SJCRH30 (cell line): Measurements from ENCODE around the gene UBR7. TPM values are rescaled to one million over a fixed set of nuclear protein-coding genes. Genes with fewer than 3 reads are reported as not detected.
"Not testable (repeated sequence)": the region's sequence is repeated elsewhere in the genome, so short reads cannot be mapped to it uniquely, and the experiment has no call there.

ENCODE experiments used
- DNase-seq, 2 experiments: peaks; one replicate each; pipeline ENCODE4 v3.0.0-alpha.2; 2015 to 2020
- H3K27ac ChIP-seq: fragments of 250-450 bp; sonication (Bioruptor Pico); 2 replicates; pipeline ENCODE4 v1.5.1; 2020; ENCODE audit warnings: mild to moderate bottlenecking, moderate library complexity
- H3K27me3 ChIP-seq: fragments of 250-450 bp; sonication (Bioruptor Pico); 2 replicates; pipeline ENCODE4 v1.5.1; 2020; ENCODE audit warnings: mild to moderate bottlenecking, moderate library complexity
- H3K36me3 ChIP-seq: fragments of 250-450 bp; sonication (Bioruptor Pico); 2 replicates; pipeline ENCODE4 v1.5.1; 2020; ENCODE audit warnings: mild to moderate bottlenecking, moderate library complexity
- H3K4me1 ChIP-seq: fragments of 250-450 bp; sonication (Bioruptor Pico); 2 replicates; pipeline ENCODE4 v1.5.1; 2020; ENCODE audit warnings: mild to moderate bottlenecking, moderate library complexity
- H3K4me3 ChIP-seq: fragments of 250-450 bp; sonication (Bioruptor Pico); 2 replicates; pipeline ENCODE4 v1.5.1; 2020; ENCODE audit warnings: mild to moderate bottlenecking, moderate library complexity
- H3K9me3 ChIP-seq: fragments of 250-450 bp; sonication (Bioruptor Pico); replicated peaks from 2 replicates; pipeline ENCODE4 v1.5.1; 2020; ENCODE audit warnings: mild to moderate bottlenecking, moderate library complexity
- total RNA-seq: library from RNA; depleted of rRNA; stranded (reverse); fragments of >200 nt; shearing (Covaris generic); gene quantifications from 2 replicates; pipeline ENCODE4 v1.2.3, GENCODE V29; 2014

UBR7 gene
- total RNA-seq, 1 experiment from 2014 or later: 53.4 TPM

- no peak overlapping the region for H3K4me3 ChIP-seq
- H3K36me3 ChIP-seq: peaks cover 39% of the 10 kb centered on the region
- H3K9me3 ChIP-seq: no peaks in the 10 kb centered on the region
- no peak overlapping the region for H3K27ac ChIP-seq
- no peaks in the 10 kb centered on the region for H3K4me1 ChIP-seq
- DNase-seq: no peak
- H3K27me3 ChIP-seq: no peaks in the 10 kb centered on the region
Observed at GRCh38 chr14:93220509-93220908, 13.5 kb downstream of the UBR7 start.

DNA sequence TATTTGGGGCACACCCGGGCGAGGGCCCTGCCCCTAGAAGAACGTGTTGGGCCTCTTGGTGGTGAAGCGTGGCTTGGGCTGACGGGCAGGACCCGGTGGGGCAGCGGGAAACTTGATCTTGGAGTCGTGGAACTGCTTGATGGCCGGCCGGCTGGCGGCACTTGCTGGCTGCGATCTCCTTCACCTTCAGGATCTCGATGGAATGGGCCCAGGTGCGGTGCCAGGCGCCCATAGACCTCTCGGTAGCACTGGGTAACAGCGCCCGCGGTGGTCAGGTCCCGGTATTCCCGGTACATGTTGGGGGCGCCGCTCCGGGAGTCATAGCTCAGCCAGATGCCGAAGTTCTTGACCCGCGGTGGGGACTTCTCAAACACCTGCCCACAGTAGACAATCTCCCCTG lies 16.5 kb downstream of the UBR7 start:
- H3K36me3 ChIP-seq: peaks cover 31% of the 10 kb centered on the region
- no peaks in the 10 kb centered on the region for H3K4me1 ChIP-seq
- H3K27ac ChIP-seq: no peak overlapping the region
- DNase-seq: no peak
- no peak overlapping the region for H3K4me3 ChIP-seq
- no peaks in the 10 kb centered on the region for H3K27me3 ChIP-seq
- H3K9me3 ChIP-seq: no peaks in the 10 kb centered on the region

DNA sequence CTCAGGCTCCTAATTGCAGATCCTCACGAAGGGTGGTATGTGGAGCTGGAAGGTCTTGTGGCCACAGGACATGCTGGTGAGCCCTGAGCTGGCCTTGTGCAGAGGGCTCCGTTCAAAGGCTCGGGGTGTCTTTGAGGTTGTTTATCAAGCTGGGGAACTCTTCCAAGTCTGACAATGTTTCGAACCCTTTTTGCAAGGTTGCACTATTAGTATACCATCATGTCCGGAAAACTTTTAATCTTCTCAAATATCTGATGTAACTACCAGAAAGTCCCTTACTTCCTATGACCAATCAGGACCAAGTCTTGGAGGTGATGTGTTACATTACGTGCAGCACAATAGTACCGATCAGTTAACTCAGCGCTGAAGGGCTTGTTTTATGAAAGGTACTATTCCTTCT lies 21.5 kb downstream of the UBR7 start:
- no peak overlapping the region for H3K27ac ChIP-seq
- no peak for DNase-seq
- H3K4me3 ChIP-seq: no peak overlapping the region
- H3K36me3 ChIP-seq: peaks cover 12% of the 10 kb centered on the region
- H3K27me3 ChIP-seq: no peaks in the 10 kb centered on the region
- no peaks in the 10 kb centered on the region for H3K4me1 ChIP-seq
- H3K9me3 ChIP-seq: no peaks in the 10 kb centered on the region

- no peak for DNase-seq
- Histone ChIP-seq H3K4me3 (peak overlapping the region; percentile 69), H3K27me3 (no peaks in the 10 kb centered on the region), H3K27ac (no peak overlapping the region; the same call in 1 of the 2 replicates), H3K9me3 (no peaks in the 10 kb centered on the region), H3K36me3 (peaks cover 10% of the 10 kb centered on the region), H3K4me1 (no peaks in the 10 kb centered on the region)
Observed at GRCh38 chr14:93230539-93230938, 23.5 kb downstream of the UBR7 start.

DNA sequence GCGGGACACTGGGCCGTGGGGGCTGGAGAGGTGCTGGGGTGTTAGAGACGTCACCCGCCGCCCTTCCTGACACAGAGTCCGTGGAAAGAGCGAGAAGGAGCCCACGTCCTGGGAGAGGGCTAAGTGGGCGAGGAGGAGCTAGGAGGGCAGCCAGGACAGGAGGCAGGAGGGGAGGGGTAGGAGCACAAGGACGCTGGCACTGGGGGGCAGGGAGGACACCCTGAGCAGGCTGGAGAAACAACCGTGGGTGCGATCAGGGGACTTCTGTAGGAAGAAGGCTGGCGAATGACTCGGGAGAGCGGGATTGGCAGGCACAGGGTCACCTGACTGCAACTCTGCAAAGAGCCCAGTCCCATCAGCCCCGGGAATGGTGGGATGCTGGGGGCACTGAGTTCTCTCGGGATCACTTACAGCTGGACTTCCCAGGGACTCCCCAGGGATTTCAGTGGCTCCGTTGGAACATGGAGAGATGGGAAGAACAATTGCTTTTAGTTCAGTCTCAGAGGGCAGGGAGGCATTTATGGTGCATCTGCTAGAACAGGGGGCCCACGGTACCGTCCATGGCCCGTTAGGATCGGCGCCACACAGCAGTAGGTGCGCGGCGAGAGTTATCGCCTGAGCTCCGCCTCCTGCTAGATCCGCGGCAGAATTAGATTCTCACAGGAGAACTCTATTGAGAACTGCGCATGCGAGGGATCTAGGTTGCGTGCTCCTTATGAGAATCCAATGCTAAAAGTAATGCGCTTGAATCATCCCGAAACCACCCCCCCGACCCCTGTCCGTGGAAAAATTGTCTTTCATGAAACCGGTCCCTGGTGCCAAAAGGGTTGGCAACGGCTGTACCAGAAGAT lies 24.3 kb downstream of the UBR7 start:
- Histone ChIP-seq H3K27ac (peak overlapping the region; percentile 46), H3K4me3 (peak overlapping the region; percentile 69), H3K27me3 (no peaks in the 10 kb centered on the region), H3K36me3 (peaks cover 10% of the 10 kb centered on the region), H3K4me1 (no peaks in the 10 kb centered on the region), H3K9me3 (no peaks in the 10 kb centered on the region)
- DNase-seq: peak; percentile 78 to 80

- no peaks in the 10 kb centered on the region for H3K27me3 ChIP-seq
- no peak overlapping the region for H3K27ac ChIP-seq
- no peak overlapping the region for H3K4me3 ChIP-seq
- peaks cover 9% of the 10 kb centered on the region for H3K36me3 ChIP-seq
- no peak for DNase-seq
- H3K4me1 ChIP-seq: no peaks in the 10 kb centered on the region
- H3K9me3 ChIP-seq: no peaks in the 10 kb centered on the region
Observed at GRCh38 chr14:93232159-93232558, 25.1 kb downstream of the UBR7 start.

DNA sequence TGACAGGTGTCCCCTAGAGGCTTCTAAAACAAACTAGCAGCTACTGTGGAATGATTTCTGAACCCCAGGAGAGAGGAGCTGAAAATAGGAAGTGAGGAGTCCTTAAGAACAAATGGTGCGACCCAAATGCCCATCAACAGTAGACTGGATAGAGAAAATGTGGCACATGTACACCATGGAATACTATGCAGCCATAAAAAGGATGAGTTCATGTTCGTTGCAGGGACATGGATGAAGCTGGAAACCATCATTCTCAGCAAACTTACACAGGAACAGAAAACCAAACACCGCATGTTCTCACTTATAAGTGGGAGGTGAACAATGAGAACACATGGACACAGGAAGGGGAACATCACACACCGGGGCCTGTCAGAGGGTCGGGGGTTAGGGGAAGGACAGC lies 26.0 kb downstream of the UBR7 start:
- not testable (repeated sequence) for DNase-seq, H3K36me3 ChIP-seq, H3K27ac ChIP-seq, H3K4me1 ChIP-seq, H3K9me3 ChIP-seq, H3K27me3 ChIP-seq, H3K4me3 ChIP-seq

- Histone ChIP-seq H3K27ac (no peak overlapping the region), H3K4me1 (no peaks in the 10 kb centered on the region), H3K9me3 (no peaks in the 10 kb centered on the region), H3K27me3 (no peaks in the 10 kb centered on the region), H3K4me3 (no peak overlapping the region), H3K36me3 (no peaks in the 10 kb centered on the region)
- no peak for DNase-seq
Observed at GRCh38 chr14:93234798-93235197, 27.7 kb downstream of the UBR7 start.

GRCh38 chr14:93239869-93240677 lies 33.0 kb downstream of the UBR7 start:
- Histone ChIP-seq H3K9me3 (no peaks in the 10 kb centered on the region), H3K4me3 (no peak overlapping the region), H3K27me3 (no peaks in the 10 kb centered on the region), H3K4me1 (no peaks in the 10 kb centered on the region), H3K27ac (no peak overlapping the region), H3K36me3 (peaks cover 9% of the 10 kb centered on the region)
- no peak for DNase-seq

DNA sequence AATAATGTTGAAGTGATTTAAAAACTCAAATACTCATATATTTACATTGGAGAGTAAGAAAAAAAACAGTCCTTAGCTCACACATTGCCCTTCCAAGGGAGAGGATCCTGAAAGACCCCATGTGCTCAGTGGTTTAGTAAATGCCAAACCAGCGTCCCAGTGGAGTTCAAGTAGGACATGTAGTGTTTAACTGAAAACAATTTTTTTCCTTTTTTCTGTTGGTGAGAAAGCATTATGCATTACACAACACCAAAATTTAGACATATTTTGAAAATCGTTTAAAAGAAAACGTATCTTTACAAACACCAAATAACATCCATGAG lies 33.6 kb downstream of the UBR7 start:
- DNase-seq: no peak
- H3K27ac ChIP-seq: no peak overlapping the region
- H3K9me3 ChIP-seq: no peaks in the 10 kb centered on the region
- H3K27me3 ChIP-seq: no peaks in the 10 kb centered on the region
- H3K36me3 ChIP-seq: peaks cover 14% of the 10 kb centered on the region
- no peak overlapping the region for H3K4me3 ChIP-seq
- no peaks in the 10 kb centered on the region for H3K4me1 ChIP-seq

DNA sequence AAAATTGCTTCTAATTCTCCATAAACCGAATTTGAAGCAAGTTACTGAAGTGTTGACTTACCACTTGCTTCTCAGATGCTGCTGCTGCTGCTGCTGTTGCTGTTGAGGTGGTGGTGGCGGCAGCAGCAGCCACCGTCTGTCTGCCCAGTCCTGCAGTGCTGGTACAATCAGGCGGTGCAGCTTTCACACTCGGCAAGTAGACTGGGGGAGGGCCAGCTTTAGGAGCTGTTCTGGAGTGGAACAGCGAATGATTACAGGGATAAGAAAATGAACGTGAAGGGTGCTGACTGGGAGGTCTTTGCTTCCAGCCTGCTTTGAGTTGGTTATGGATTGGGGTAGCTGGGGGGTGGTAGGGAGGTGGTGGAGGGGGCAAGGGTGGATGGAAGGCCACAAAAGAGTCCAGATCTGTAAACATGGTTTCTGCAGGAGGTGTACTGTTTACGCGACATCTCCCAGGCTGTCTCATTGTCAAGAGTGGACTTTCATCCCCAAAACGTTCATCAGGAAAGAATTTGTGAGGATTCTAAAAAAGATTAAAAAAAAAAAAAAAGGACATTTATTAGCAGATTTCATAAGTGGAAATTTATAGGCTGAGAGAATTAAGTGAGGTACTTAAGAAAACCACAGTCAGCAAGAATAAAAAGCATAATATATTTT lies 38.8 kb downstream of the UBR7 start:
- H3K27ac ChIP-seq: no peak overlapping the region
- H3K4me3 ChIP-seq: no peak overlapping the region
- no peak for DNase-seq
- H3K4me1 ChIP-seq: no peaks in the 10 kb centered on the region
- H3K9me3 ChIP-seq: no peaks in the 10 kb centered on the region
- H3K27me3 ChIP-seq: no peaks in the 10 kb centered on the region
- H3K36me3 ChIP-seq: peaks cover 19% of the 10 kb centered on the region

DNA sequence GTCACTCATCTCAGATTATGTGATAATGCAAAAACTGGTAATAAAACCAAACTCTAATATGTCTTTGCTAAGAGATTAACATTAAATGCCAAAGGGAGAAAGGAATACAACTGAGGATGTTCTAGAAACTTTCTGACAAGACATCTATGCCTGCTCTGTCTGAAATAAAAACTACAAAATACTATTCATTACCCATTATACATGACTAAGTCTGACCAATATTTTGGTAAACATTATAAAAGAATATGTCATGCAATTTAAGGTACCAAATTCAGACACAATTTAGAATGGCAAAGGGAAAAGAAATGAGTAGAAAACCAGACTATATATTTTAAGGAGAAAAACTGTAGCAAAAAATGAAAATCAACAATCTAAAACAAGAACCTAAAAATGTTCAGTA lies 39.5 kb downstream of the UBR7 start:
- Histone ChIP-seq H3K9me3 (no peaks in the 10 kb centered on the region), H3K4me1 (no peaks in the 10 kb centered on the region), H3K4me3 (no peak overlapping the region), H3K27me3 (no peaks in the 10 kb centered on the region), H3K27ac (no peak overlapping the region), H3K36me3 (peaks cover 17% of the 10 kb centered on the region)
- no peak for DNase-seq

GRCh38 chr14:93249128-93249831 lies 42.2 kb downstream of the UBR7 start:
- H3K36me3 ChIP-seq: peaks cover 14% of the 10 kb centered on the region
- H3K9me3 ChIP-seq: no peaks in the 10 kb centered on the region
- no peaks in the 10 kb centered on the region for H3K4me1 ChIP-seq
- no peak overlapping the region for H3K27ac ChIP-seq
- H3K4me3 ChIP-seq: no peak overlapping the region
- no peaks in the 10 kb centered on the region for H3K27me3 ChIP-seq
- no peak for DNase-seq

DNA sequence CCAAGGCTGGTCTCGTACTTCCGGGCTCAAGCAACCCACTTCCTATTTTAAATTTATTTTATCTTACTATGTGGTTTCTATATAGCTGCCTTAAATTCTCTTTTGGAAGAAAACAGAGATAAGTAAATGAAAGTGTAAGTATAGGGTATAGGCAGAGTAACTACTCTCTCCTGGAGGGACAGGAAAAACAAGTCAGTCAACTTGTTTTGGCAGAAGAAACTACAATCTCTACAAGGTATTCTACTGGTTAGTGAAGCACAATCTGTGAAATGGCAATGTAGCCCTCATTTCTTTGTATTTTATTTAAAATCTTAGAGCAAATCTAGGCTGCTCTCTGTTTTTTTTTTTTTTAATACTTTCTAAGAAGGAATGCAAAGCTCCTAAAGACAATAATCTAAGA lies 55.4 kb downstream of the UBR7 start:
- no peak overlapping the region for H3K27ac ChIP-seq
- DNase-seq: no peak

GRCh38 chr14:93263416-93263815 lies 56.4 kb downstream of the UBR7 start:
- H3K36me3 ChIP-seq: peaks cover 10% of the 10 kb centered on the region
- no peak for DNase-seq
- no peaks in the 10 kb centered on the region for H3K4me1 ChIP-seq
- no peak overlapping the region for H3K4me3 ChIP-seq
- no peaks in the 10 kb centered on the region for H3K27me3 ChIP-seq
- H3K27ac ChIP-seq: no peak overlapping the region
- no peaks in the 10 kb centered on the region for H3K9me3 ChIP-seq

More for the DNA sequence above, 55.4 kb downstream of the UBR7 start:
- H3K4me1 ChIP-seq: no peaks in the 10 kb centered on the region
- no peaks in the 10 kb centered on the region for H3K9me3 ChIP-seq
- peaks cover 15% of the 10 kb centered on the region for H3K36me3 ChIP-seq
- H3K4me3 ChIP-seq: no peak overlapping the region
- H3K27me3 ChIP-seq: no peaks in the 10 kb centered on the region
